Osteoblast (primary cell): ENCODE data around the gene KCMF1. TPM values are rescaled to one million over a fixed set of nuclear protein-coding genes. Genes with fewer than 3 reads are reported as not detected.

Source experiments
- DNase-seq: peaks from one replicate; pipeline ENCODE4 v3.0.0; 2011; ENCODE audit warnings: low spot score, mixed read lengths; ENCODE audit not compliant: insufficient read length; ENCODE audit errors: missing footprints
- H2AFZ ChIP-seq: 2 replicates; pipeline ENCODE4 v1.6.0; 2011; ENCODE audit warnings: mild to moderate bottlenecking, low read length
- H3K27ac ChIP-seq: 2 replicates; pipeline ENCODE4 v1.5.1; 2011; ENCODE audit warnings: mild to moderate bottlenecking, low read depth, low read length, moderate library complexity
- H3K27me3 ChIP-seq: 2 replicates; pipeline ENCODE4 v1.6.0; 2012; ENCODE audit warnings: mild to moderate bottlenecking, control low read depth, inconsistent platforms, low read length, moderate library complexity; ENCODE audit not compliant: insufficient read depth
- H3K36me3 ChIP-seq: 2 replicates; pipeline ENCODE4 v1.5.1; 2011; ENCODE audit warnings: mild to moderate bottlenecking, low read length, control low read depth, moderate library complexity; ENCODE audit not compliant: insufficient read depth
- H3K4me1 ChIP-seq: 2 replicates; pipeline ENCODE4 v1.5.1; 2011; ENCODE audit warnings: mild to moderate bottlenecking, low read length, control low read depth, moderate library complexity; ENCODE audit not compliant: insufficient read depth
- H3K4me2 ChIP-seq: 2 replicates; pipeline ENCODE4 v1.6.0; 2011; ENCODE audit warnings: mild to moderate bottlenecking, low read length; ENCODE audit not compliant: insufficient read depth
- H3K4me3 ChIP-seq: fragments of 200-600 bp; sonication (generic); 3 replicates; pipeline ENCODE4 v1.5.1; 2012; ENCODE audit warnings: mild to moderate bottlenecking, low read length, inconsistent platforms; ENCODE audit not compliant: insufficient read depth
- H3K79me2 ChIP-seq: 2 replicates; pipeline ENCODE4 v1.6.0; 2012; ENCODE audit warnings: mild to moderate bottlenecking, low read length, control low read depth, inconsistent platforms; ENCODE audit not compliant: insufficient read depth
- H3K9me3 ChIP-seq: 2 replicates; pipeline ENCODE4 v1.5.1; 2011; ENCODE audit warnings: low read depth, low read length, control low read depth
- H4K20me1 ChIP-seq: 2 replicates; pipeline ENCODE4 v1.6.0; 2012; ENCODE audit warnings: mild to moderate bottlenecking, low read length, control low read depth; ENCODE audit not compliant: insufficient read depth
- total RNA-seq: library from RNA; depleted of rRNA; stranded (reverse); fragments of >200 nt; gene quantifications from 2 replicates; pipeline ENCODE4 v1.2.3, GENCODE V29; 2012
- TF ChIP-seq, protein P1 (sequence below): IDR thresholded peaks from 2 replicates; pipeline ENCODE4 v1.5.1; 2011; ENCODE audit warnings: mild to moderate bottlenecking, low read depth, low read length, moderate library complexity; ENCODE audit errors: extremely low read depth

Gene KCMF1
- total RNA-seq, 1 donor = 74.2 TPM

DNA sequence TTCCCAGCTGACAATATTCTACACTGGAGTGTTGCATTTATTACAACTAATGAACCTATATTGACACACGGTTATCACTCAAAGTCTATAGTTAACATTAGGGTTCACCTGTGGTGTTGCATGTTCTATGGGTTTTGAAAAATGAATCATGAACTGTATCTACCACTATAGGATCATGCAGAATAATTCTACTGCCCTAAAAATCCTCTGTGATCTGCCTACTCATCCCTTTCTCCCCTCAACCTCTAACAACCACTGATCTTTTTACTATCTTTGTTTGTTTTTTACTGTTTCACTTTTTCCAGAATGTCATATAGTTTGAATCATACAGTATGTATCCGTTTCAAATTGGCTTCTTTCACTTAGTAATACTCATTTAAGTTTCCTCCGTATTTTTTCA lies 114.6 kb downstream of the KCMF1 start:
- DNase-seq = no peak
- H3K9me3 ChIP-seq = no peaks in the 10 kb centered on the region
- H3K4me1 ChIP-seq = no peaks in the 10 kb centered on the region
- H3K4me3 ChIP-seq = no peak overlapping the region
- H2AFZ ChIP-seq = no peak overlapping the region
- H3K27me3 ChIP-seq = peaks cover 60% of the 10 kb centered on the region
- H3K27ac ChIP-seq = no peak overlapping the region
- H3K4me2 ChIP-seq = no peak overlapping the region
- TF ChIP-seq, protein P1, sequence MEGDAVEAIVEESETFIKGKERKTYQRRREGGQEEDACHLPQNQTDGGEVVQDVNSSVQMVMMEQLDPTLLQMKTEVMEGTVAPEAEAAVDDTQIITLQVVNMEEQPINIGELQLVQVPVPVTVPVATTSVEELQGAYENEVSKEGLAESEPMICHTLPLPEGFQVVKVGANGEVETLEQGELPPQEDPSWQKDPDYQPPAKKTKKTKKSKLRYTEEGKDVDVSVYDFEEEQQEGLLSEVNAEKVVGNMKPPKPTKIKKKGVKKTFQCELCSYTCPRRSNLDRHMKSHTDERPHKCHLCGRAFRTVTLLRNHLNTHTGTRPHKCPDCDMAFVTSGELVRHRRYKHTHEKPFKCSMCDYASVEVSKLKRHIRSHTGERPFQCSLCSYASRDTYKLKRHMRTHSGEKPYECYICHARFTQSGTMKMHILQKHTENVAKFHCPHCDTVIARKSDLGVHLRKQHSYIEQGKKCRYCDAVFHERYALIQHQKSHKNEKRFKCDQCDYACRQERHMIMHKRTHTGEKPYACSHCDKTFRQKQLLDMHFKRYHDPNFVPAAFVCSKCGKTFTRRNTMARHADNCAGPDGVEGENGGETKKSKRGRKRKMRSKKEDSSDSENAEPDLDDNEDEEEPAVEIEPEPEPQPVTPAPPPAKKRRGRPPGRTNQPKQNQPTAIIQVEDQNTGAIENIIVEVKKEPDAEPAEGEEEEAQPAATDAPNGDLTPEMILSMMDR = no peak
- H4K20me1 ChIP-seq = no peaks in the 10 kb centered on the region
- no peaks in the 10 kb centered on the region for H3K79me2 ChIP-seq
- H3K36me3 ChIP-seq = no peaks in the 10 kb centered on the region

DNA sequence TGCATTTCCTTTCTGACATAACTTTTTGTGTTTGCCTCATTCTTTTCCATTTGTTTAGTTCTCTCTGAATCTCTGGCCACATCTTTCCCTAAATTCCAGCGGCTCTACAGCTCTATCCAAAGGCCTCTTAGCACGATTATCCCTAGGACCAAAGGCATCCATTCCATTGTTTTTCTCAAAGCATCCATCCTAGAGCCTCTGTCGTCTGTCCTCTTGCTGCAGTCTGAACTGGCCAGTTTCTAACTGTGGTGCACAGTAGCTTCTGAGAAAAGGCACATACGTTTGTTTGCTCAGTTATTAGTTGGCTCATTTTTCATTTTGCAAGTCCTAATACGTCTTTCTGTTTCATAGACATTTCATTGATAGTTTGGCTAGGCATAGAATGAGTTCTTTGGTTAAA lies 116.6 kb downstream of the KCMF1 start:
- TF ChIP-seq, protein P1 = no peak
- Histone ChIP-seq H3K27ac (no peak overlapping the region), H2AFZ (no peak overlapping the region), H3K9me3 (no peaks in the 10 kb centered on the region), H3K4me2 (no peak overlapping the region), H3K27me3 (peaks cover 55% of the 10 kb centered on the region), H3K4me1 (no peaks in the 10 kb centered on the region), H3K4me3 (no peak overlapping the region), H4K20me1 (no peaks in the 10 kb centered on the region), H3K36me3 (no peaks in the 10 kb centered on the region), H3K79me2 (no peaks in the 10 kb centered on the region)
- no peak for DNase-seq

DNA sequence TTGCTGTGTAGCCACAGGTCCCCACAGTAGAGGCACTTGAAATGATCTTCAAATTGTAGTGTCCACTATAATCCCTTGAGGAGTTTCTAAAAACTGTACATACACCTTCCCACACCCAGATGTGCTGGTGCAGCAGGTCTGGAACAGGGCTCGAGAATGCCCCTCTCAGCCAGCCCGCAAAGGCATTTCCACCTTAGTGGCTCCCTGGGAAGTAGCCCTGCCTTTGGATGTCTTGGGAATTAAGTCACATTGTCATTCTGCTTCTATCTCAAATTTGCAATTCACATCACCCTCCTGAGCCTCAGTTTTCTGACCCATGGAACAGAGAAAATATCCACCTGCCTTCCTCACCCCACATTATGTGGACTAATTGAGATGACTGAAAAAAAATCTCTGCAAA lies 118.0 kb downstream of the KCMF1 start:
- H3K79me2 ChIP-seq = no peaks in the 10 kb centered on the region
- H3K4me2 ChIP-seq = no peak overlapping the region
- TF ChIP-seq, protein P1 = no peak
- no peak overlapping the region for H3K4me3 ChIP-seq
- peaks cover 43% of the 10 kb centered on the region for H3K27me3 ChIP-seq
- no peaks in the 10 kb centered on the region for H4K20me1 ChIP-seq
- no peaks in the 10 kb centered on the region for H3K9me3 ChIP-seq
- H2AFZ ChIP-seq = no peak overlapping the region
- no peaks in the 10 kb centered on the region for H3K36me3 ChIP-seq
- DNase-seq = no peak
- no peaks in the 10 kb centered on the region for H3K4me1 ChIP-seq
- H3K27ac ChIP-seq = no peak overlapping the region

DNA sequence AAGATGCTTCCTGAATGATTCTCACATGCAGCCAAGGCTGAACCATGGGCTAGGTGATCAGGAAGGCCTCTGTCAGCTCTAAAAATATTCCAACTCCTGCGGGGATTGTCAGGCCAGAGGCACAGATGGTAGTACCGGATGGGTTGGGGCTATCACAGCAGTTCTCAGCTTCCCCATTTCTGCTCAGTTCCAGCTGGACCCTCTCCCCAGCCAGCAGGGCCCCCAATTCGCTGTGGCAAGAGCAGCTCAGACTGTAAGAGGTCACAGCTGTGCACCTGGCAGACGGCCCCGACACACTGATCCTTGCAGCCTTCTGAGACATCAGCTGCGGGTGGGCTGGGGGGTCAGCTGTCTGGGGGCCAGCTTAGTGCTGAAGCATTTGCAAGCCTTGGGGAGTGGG lies 118.6 kb downstream of the KCMF1 start:
- Histone ChIP-seq H3K9me3 (no peaks in the 10 kb centered on the region), H4K20me1 (no peaks in the 10 kb centered on the region), H2AFZ (no peak overlapping the region), H3K36me3 (no peaks in the 10 kb centered on the region), H3K4me3 (no peak overlapping the region), H3K27ac (no peak overlapping the region), H3K27me3 (peaks cover 43% of the 10 kb centered on the region), H3K4me2 (no peak overlapping the region), H3K79me2 (no peaks in the 10 kb centered on the region), H3K4me1 (no peaks in the 10 kb centered on the region)
- TF ChIP-seq, protein P1 = no peak
- no peak for DNase-seq
